ENCODE measurements around the gene CHD9NB.

Gene CHD9NB

GRCh38 chr16:53052519-53053501 is at the start of gene CHD9NB:
Gene CHD9NB, minus strand, starts transcription at chr16:53052897. Its CDS starts 8,739 bp downstream, at chr16:53044158.
- no peak for DNase-seq (ENCODE audit: low read depth)

DNA sequence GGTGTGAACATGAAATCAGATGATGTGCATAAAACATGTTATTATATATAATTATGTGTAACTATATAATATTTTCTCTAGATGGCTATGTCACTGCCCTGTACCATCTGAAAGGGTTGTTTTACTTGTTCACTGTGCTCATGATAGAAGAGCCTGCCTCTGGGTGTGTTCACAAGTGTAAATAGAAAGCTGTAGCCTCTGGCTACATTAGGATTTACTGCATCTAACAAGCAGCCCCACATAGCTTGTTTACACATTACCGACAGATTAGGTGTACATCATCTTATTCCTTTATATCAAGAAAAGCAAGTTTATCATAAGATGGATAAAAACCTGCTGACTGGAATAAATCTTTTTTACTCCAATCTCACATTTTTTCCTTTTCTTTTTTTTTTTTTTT is 48.2 kb upstream of the CHD9NB start:
- no peak for DNase-seq (ENCODE audit: low read depth)

DNA sequence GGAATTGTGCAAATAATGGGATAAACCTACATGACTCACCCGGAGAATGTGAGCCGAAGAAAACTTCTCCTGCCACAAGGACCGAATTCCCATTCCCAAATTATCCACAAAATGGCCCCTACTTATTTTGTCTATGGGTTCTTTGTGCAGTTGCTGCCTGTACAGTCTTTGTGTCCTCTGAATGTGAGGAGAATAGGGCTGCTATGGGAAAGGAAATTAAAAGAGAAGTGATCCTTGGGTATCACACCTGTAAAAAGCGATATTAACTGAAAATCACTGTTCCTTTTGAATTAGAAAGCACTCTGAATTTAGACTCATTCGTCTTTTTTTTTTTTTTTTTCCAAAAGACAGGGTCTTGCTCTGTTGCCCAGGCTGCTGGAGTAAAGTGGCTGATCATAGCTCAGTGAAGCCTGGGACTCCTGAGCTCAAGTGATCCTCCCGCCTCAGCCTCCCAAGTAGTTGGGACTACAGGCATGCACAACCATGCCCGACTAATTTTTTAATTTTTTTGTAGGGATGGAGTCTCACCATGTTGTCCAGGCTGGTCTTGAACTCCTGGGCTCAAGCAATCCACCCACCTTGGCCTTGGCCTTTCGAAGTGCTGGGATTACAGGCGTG is 47.5 kb upstream of the CHD9NB start:
- DNase-seq (ENCODE audit: low read depth) = no peak

GRCh38 chr16:53099318-53100130 is 46.8 kb upstream of the CHD9NB start:
- DNase-seq (ENCODE audit: low read depth) = peak; percentile 40

DNA sequence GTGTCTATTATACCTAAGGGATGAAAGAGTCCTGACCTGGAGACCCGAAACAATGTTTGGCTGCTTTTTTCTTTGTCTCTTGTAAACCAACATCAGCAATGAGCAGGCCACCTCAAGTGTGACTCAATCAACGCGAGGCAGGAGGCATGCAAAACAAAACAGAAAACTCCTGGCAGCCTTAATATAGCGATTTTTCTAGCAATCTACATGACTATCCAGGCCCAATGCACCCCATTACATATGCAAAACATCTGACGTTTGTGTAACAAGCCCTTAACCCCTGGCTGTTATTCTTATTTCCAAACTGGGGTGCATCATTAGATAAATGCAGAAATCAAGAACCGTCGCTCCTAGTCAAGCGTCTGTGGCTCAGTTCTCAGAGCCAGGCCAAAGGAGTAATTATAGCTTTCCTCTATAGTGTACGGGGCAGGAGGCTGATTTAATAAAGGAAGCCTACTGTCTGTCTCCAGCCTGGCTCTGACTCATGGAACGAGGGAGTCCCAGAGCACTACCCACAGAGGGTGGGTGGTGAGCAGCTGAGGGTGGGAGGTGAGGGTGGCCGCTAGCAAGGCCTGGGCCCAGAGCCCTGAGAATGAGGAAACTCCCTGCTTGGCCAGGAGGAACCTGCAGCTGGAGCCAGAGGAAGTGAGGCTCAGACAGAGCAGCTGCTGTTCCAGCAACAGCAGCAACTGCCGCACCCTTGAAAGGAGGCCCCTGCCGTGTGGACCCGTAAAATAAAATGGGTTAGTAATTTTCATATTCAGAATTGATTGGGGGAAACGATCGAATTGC is 46.0 kb upstream of the CHD9NB start:
- DNase-seq (ENCODE audit: low read depth) = peak; percentile 10

- DNase-seq (ENCODE audit: low read depth) = no peak
Observed at GRCh38 chr16:53097190-53097589, 44.5 kb upstream of the CHD9NB start.

- no peak for DNase-seq (ENCODE audit: low read depth)
Observed at GRCh38 chr16:53094013-53094630, 41.4 kb upstream of the CHD9NB start.

DNA sequence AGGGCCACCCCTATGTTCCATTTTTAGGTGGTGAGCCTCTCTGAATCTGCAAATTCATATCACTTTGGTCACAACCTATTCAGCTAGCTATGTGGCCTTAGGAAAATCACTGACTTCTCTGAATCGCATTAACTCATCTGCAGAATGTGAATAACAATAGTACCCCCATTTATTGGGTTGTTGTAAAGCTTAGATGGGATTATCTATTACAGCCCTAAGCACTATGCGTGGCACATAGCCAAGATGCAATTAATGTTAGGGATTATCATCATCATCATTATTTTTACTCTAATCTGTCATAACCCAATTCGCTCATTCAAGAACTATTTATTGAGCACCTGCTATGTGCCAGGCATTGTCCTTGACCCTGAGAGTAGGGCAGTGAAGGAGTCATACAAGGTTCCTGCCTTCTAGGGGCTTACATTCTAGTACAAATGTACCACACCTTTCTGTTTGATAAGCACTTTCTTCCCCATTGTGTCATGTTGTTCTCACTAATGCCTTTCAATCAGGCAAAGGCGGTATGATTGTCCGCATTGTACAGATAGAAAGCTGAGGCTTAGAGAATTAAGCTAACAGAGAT is 40.6 kb upstream of the CHD9NB start:
- no peak for DNase-seq (ENCODE audit: low read depth)

GRCh38 chr16:53092284-53092683 is 39.6 kb upstream of the CHD9NB start:
- DNase-seq (ENCODE audit: low read depth) = no peak

GRCh38 chr16:53091466-53092211 is 38.9 kb upstream of the CHD9NB start:
- no peak for DNase-seq (ENCODE audit: low read depth)

DNA sequence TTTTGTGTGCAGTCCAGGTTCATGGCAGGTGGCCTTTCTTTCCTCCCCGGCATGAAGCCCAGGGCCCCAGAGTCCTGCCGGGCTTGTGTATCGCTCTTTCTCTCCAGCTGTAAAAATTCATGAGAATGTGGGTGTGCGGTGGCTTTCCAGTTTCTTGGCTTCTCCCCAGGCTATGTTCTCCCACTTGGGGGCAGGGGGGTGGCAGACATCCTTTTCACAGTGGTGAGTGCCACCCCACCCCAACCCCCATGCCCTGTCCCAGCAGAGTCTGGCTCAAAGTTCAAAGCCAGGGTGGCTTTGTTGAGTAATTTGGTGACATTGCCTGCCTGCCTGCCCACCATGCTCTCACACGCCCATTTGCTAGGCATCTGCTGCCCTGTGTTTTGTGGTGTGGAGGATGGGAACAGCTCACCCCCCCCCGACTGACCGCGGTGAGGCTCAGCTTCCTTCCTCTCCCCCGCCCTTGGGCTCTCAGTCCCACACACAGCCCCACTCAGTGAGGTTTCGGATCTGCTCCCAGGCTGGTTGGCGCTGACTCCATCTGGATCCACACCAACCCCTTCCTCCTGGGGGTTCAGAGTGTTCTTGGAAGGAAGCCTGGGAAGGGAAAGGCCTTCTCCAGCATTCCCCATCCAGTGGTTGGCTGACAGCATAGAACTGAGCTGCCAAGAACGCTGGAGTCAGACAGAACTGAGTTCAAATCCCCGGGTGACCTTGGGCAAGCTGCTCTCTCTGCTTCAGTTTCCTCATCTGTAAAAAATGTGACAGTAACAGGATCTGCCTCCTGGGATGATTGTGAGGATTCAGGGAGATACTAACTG is 38.1 kb upstream of the CHD9NB start:
- DNase-seq (ENCODE audit: low read depth) = no peak

- no peak for DNase-seq (ENCODE audit: low read depth)
Observed at GRCh38 chr16:53090286-53090590, 37.5 kb upstream of the CHD9NB start.

DNA sequence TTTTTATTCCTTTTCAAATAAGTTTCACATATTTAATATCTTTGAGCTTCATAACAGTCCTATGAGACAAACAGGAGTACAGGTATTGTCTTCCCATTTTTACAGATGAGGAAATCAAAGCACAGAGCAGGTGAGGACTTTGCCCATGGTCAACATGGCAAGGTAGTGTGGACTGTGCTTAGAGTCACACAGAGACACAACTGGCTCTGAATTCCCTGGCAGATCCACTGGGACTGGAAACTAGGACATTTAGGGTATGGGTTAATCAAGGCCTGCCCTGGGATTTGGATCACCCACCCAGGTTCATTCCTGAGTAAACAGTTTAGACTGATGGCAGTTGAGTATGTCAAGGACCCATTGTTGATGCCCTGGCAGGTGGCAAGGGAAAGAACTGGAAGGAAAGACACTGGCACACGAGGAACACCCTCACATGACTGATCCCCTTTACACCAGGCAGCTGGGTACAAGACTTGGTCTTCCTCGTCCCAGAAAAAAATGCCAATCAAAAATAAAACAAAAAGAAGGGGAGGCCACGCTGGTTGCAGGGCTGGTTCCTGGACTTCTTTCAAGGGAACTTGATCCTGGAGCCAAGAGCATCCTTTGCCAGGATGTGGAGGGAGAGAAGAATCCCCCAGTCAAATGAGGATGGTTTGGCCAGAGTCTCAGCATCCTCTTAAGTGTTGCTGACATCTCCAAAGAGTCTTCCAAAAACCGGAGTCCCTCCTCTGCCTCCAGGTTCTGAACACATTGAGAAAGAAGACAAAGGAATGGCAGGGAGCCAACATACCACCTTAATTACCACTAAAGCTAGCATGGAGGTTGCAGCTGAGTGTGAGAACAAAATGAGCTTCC is 37.0 kb upstream of the CHD9NB start:
- DNase-seq (ENCODE audit: low read depth) = no peak

GRCh38 chr16:53087101-53087500 is 34.4 kb upstream of the CHD9NB start:
- DNase-seq (ENCODE audit: low read depth) = no peak

GRCh38 chr16:53085931-53086421 is 33.3 kb upstream of the CHD9NB start:
- DNase-seq (ENCODE audit: low read depth) = no peak

GRCh38 chr16:53085369-53085843 is 32.7 kb upstream of the CHD9NB start:
- DNase-seq (ENCODE audit: low read depth) = no peak

- DNase-seq (ENCODE audit: low read depth) = no peak
Observed at GRCh38 chr16:53084746-53085334, 32.1 kb upstream of the CHD9NB start.

DNA sequence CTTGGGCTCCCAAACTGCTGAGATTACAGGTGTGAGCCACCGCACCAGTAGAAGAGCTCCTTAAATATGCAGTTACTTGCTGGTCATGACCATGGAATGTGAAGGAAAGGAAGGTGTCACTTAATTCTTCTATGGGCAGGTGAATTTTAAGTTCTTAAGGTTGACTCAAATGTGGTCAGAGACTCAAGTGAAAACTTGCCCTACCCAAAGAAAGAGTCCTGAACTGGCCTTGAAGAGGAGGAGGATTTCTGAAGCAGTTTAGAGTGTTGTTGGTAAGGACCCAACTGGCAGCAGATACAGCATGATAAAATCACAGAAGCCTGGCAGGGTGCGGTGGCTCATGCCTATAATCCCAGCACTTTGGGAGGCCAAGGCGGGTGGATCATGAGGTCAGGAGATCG is 31.4 kb upstream of the CHD9NB start:
- DNase-seq (ENCODE audit: low read depth) = no peak
